Immature natural killer cell (primary cell): Measurements from ENCODE around the gene HCAR3. TPM values are rescaled to one million over a fixed set of nuclear protein-coding genes. Genes with fewer than 3 reads are reported as not detected.
"Not testable (repeated sequence)": the region's sequence is repeated elsewhere in the genome, so short reads cannot be mapped to it uniquely, and the experiment has no call there.

Experiments
- DNase-seq, 3 donors: peaks; one replicate each; pipeline ENCODE4 v3.0.0; 2022; ENCODE audit warnings: mixed read lengths in 1 of 3
- H3K27ac Mint-ChIP-seq, 6 donors: one replicate each; pipeline ENCODE4 v1.8.0; 2020; ENCODE audit warnings: mixed read lengths in 6 of 6, mild to moderate bottlenecking in 5 of 6, inconsistent platforms in 4 of 6, moderate library complexity in 3 of 6
- H3K27me3 Mint-ChIP-seq, 3 donors: one replicate each; pipeline ENCODE4 v1.8.0; 2020 to 2021; ENCODE audit warnings: low read depth in 3 of 3, mild to moderate bottlenecking in 3 of 3, mixed read lengths in 3 of 3, moderate library complexity in 3 of 3, inconsistent platforms in 1 of 3
- H3K36me3 Mint-ChIP-seq, 3 donors: one replicate each; pipeline ENCODE4 v1.8.0; 2020; ENCODE audit warnings: mixed read lengths in 3 of 3, inconsistent platforms in 2 of 3, mild to moderate bottlenecking in 2 of 3
- H3K4me1 Mint-ChIP-seq, 2 donors: one replicate each; pipeline ENCODE4 v1.8.0; 2020; ENCODE audit warnings: inconsistent platforms in 2 of 2, mild to moderate bottlenecking in 2 of 2, mixed read lengths in 2 of 2, moderate library complexity in 1 of 2
- H3K4me3 Mint-ChIP-seq, 5 donors: one replicate each; pipeline ENCODE4 v1.8.0; 2020; ENCODE audit warnings: mild to moderate bottlenecking in 5 of 5, mixed read lengths in 5 of 5, inconsistent platforms in 3 of 5, moderate library complexity in 3 of 5
- H3K9me3 Mint-ChIP-seq, 6 donors: one replicate each; pipeline ENCODE4 v1.8.0; 2020; ENCODE audit warnings: mild to moderate bottlenecking in 6 of 6, mixed read lengths in 6 of 6, inconsistent platforms in 4 of 6, moderate library complexity in 3 of 6
- polyA plus RNA-seq, 3 donors: library from polyadenylated mRNA; unstranded; fragments of 300-500 nt; fragmentation: Illumina TruSeq; gene quantifications; one replicate each; pipeline ENCODE4 v1.2.3, GENCODE V29; 2021

HCAR3 gene
- polyA plus RNA-seq, 3 donors from 2014 or later: not detected

- H3K27me3 Mint-ChIP-seq, H3K27ac Mint-ChIP-seq, H3K4me3 Mint-ChIP-seq, H3K36me3 Mint-ChIP-seq, H3K4me1 Mint-ChIP-seq, DNase-seq, H3K9me3 Mint-ChIP-seq: not testable (repeated sequence)
Measured at GRCh38 chr12:122703841-122704240, 12.8 kb downstream of the HCAR3 start.

GRCh38 chr12:122702890-122703611 is 13.6 kb downstream of the HCAR3 start, which contains the start of gene HCAR2:
Gene HCAR2 (minus strand): TSS chr12:122703357. CDS start chr12:122703283, 74 bp downstream.
- not testable (repeated sequence) for H3K9me3 Mint-ChIP-seq, H3K4me1 Mint-ChIP-seq, H3K36me3 Mint-ChIP-seq, H3K27me3 Mint-ChIP-seq, H3K27ac Mint-ChIP-seq, DNase-seq, H3K4me3 Mint-ChIP-seq

- not testable (repeated sequence) for H3K27me3 Mint-ChIP-seq, H3K9me3 Mint-ChIP-seq, H3K4me3 Mint-ChIP-seq, DNase-seq, H3K27ac Mint-ChIP-seq, H3K4me1 Mint-ChIP-seq, H3K36me3 Mint-ChIP-seq
Measured at GRCh38 chr12:122701481-122701880, 15.1 kb downstream of the HCAR3 start.

- not testable (repeated sequence) for H3K4me3 Mint-ChIP-seq, H3K27ac Mint-ChIP-seq, H3K27me3 Mint-ChIP-seq, DNase-seq, H3K9me3 Mint-ChIP-seq, H3K36me3 Mint-ChIP-seq, H3K4me1 Mint-ChIP-seq
Measured at GRCh38 chr12:122700038-122700710, 16.4 kb downstream of the HCAR3 start.

GRCh38 chr12:122696922-122697321 is 19.7 kb downstream of the HCAR3 start:
- not testable (repeated sequence) for H3K4me3 Mint-ChIP-seq, H3K36me3 Mint-ChIP-seq, H3K9me3 Mint-ChIP-seq, H3K4me1 Mint-ChIP-seq, H3K27me3 Mint-ChIP-seq, DNase-seq, H3K27ac Mint-ChIP-seq

GRCh38 chr12:122691566-122691965 is 25.0 kb downstream of the HCAR3 start:
- H3K36me3 Mint-ChIP-seq: no peaks in the 10 kb centered on the region
- no peaks in the 10 kb centered on the region for H3K4me1 Mint-ChIP-seq
- peak overlapping the region in 1 of 5 donors; percentile 51 for H3K4me3 Mint-ChIP-seq
- no peak overlapping the region for H3K27ac Mint-ChIP-seq
- no peaks in the 10 kb centered on the region for H3K27me3 Mint-ChIP-seq
- H3K9me3 Mint-ChIP-seq: no peaks in the 10 kb centered on the region
- DNase-seq: no peak

GRCh38 chr12:122688291-122688690 is 28.3 kb downstream of the HCAR3 start:
- H3K4me1 Mint-ChIP-seq: no peaks in the 10 kb centered on the region
- no peak for DNase-seq
- H3K9me3 Mint-ChIP-seq: no peaks in the 10 kb centered on the region
- H3K27me3 Mint-ChIP-seq: no peaks in the 10 kb centered on the region
- H3K4me3 Mint-ChIP-seq: no peak overlapping the region
- no peak overlapping the region for H3K27ac Mint-ChIP-seq
- no peaks in the 10 kb centered on the region for H3K36me3 Mint-ChIP-seq

- Mint-ChIP-seq H3K4me3 (no peak overlapping the region), H3K36me3 (no peaks in the 10 kb centered on the region), H3K27ac (no peak overlapping the region), H3K27me3 (peaks cover 0 to 5% (median 0%) of the 10 kb centered on the region in 3 donors), H3K4me1 (no peaks in the 10 kb centered on the region), H3K9me3 (no peaks in the 10 kb centered on the region)
- no peak for DNase-seq
Measured at GRCh38 chr12:122687086-122687485, 29.5 kb downstream of the HCAR3 start.

- Mint-ChIP-seq H3K4me3 (no peak overlapping the region), H3K27ac (no peak overlapping the region), H3K9me3 (no peaks in the 10 kb centered on the region), H3K27me3 (peaks cover 0 to 5% (median 0%) of the 10 kb centered on the region in 3 donors), H3K36me3 (no peaks in the 10 kb centered on the region), H3K4me1 (no peaks in the 10 kb centered on the region)
- no peak for DNase-seq
Measured at GRCh38 chr12:122686538-122686937, 30.1 kb downstream of the HCAR3 start.

GRCh38 chr12:122684297-122684813 is 32.3 kb downstream of the HCAR3 start:
- Mint-ChIP-seq H3K4me1 (no peaks in the 10 kb centered on the region), H3K27ac (no peak overlapping the region), H3K36me3 (no peaks in the 10 kb centered on the region), H3K27me3 (peaks cover 0 to 5% (median 0%) of the 10 kb centered on the region in 3 donors), H3K4me3 (no peak overlapping the region), H3K9me3 (no peaks in the 10 kb centered on the region)
- no peak for DNase-seq

GRCh38 chr12:122681814-122682213 is 34.8 kb downstream of the HCAR3 start:
- Mint-ChIP-seq H3K27me3 (peaks cover 0 to 5% (median 2%) of the 10 kb centered on the region in 3 donors), H3K9me3 (no peaks in the 10 kb centered on the region), H3K4me3 (no peak overlapping the region), H3K36me3 (no peaks in the 10 kb centered on the region), H3K4me1 (no peaks in the 10 kb centered on the region), H3K27ac (no peak overlapping the region)
- DNase-seq: no peak

- not testable (repeated sequence) for H3K27me3 Mint-ChIP-seq, H3K4me1 Mint-ChIP-seq, H3K9me3 Mint-ChIP-seq, H3K27ac Mint-ChIP-seq, H3K4me3 Mint-ChIP-seq, H3K36me3 Mint-ChIP-seq, DNase-seq
Measured at GRCh38 chr12:122680989-122681388, 35.6 kb downstream of the HCAR3 start.

- H3K4me3 Mint-ChIP-seq, H3K4me1 Mint-ChIP-seq, H3K27ac Mint-ChIP-seq, DNase-seq, H3K27me3 Mint-ChIP-seq, H3K9me3 Mint-ChIP-seq, H3K36me3 Mint-ChIP-seq: not testable (repeated sequence)
Measured at GRCh38 chr12:122676781-122677180, 39.8 kb downstream of the HCAR3 start.

- not testable (repeated sequence) for H3K4me3 Mint-ChIP-seq, DNase-seq, H3K36me3 Mint-ChIP-seq, H3K9me3 Mint-ChIP-seq, H3K4me1 Mint-ChIP-seq, H3K27me3 Mint-ChIP-seq, H3K27ac Mint-ChIP-seq
Measured at GRCh38 chr12:122676015-122676414, 40.6 kb downstream of the HCAR3 start.
